Measurements from ENCODE around the gene RIPOR2.

DNA sequence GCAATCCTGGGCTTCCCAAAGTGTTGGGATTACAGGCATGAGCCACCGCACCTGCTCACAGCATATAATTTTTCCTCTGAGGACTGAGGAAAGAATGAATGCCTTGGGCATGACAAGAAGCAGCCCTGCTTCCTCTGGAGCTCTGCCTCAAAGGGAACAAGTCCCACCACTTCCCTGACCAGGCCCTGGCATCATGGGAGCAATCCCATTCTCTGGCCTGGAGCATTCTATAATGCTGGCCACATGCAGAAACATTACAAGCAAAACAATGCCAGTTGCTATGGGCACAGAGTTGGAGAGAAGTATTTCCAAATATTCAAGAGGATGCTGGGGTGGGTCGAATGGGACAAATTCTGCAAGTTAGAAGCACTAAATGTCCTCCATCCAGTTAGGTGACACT, 95.6 kb downstream of the RIPOR2 start:
- TF ChIP-seq EP300 (IDR thresholded peaks at IDR 0.05) (no peak), POLR2AphosphoS5 (IDR thresholded peaks at IDR 0.05) (no peak), POLR2A (IDR thresholded peaks at IDR 0.05) (no peak)
- TF ChIP-seq, protein P1, sequence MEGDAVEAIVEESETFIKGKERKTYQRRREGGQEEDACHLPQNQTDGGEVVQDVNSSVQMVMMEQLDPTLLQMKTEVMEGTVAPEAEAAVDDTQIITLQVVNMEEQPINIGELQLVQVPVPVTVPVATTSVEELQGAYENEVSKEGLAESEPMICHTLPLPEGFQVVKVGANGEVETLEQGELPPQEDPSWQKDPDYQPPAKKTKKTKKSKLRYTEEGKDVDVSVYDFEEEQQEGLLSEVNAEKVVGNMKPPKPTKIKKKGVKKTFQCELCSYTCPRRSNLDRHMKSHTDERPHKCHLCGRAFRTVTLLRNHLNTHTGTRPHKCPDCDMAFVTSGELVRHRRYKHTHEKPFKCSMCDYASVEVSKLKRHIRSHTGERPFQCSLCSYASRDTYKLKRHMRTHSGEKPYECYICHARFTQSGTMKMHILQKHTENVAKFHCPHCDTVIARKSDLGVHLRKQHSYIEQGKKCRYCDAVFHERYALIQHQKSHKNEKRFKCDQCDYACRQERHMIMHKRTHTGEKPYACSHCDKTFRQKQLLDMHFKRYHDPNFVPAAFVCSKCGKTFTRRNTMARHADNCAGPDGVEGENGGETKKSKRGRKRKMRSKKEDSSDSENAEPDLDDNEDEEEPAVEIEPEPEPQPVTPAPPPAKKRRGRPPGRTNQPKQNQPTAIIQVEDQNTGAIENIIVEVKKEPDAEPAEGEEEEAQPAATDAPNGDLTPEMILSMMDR (IDR thresholded peaks at IDR 0.05), result no peak

Measured in stomach (tissue), 4 donors.